K562 (cell line): Measurements from ENCODE around the gene CSTB. TPM values are rescaled to one million over a fixed set of nuclear protein-coding genes. Genes with fewer than 3 reads are reported as not detected.

ENCODE experiments used
- ARID2 ChIP-seq: fragments of 450-650 bp; IDR thresholded peaks from 2 replicates; pipeline ENCODE4 v1.6.1; 2017; ENCODE audit warnings: antibody characterized with exemption, mild to moderate bottlenecking
- ATF7 ChIP-seq: fragments of 450-650 bp; IDR thresholded peaks from 2 replicates; pipeline ENCODE4 v1.7.1; 2014; ENCODE audit warnings: mild to moderate bottlenecking, moderate library complexity
- CBX8 ChIP-seq: fragments of 200-600 bp; sonication (generic); IDR thresholded peaks from 2 replicates; pipeline ENCODE4 v1.6.1; 2012; ENCODE audit warnings: borderline replicate concordance, mixed run types, low read depth, mild to moderate bottlenecking, moderate library complexity, mixed read lengths, low read length, control low read depth, inconsistent platforms; ENCODE audit not compliant: poor library complexity, severe bottlenecking; ENCODE audit errors: extremely low read depth
- CREB1 ChIP-seq, 2 experiments: sonication (generic) in 1 of 2; formaldehyde crosslinking in 1 of 2; IDR thresholded peaks; 2 replicates each; pipeline versions ENCODE4 v1.6.1 to v1.8.0; 2012 to 2022; ENCODE audit warnings: inconsistent platforms in 1 of 2, mild to moderate bottlenecking in 1 of 2, missing genetic modification reagents in 1 of 2, moderate library complexity in 1 of 2
- DEAF1 ChIP-seq: fragments of 450-650 bp; formaldehyde crosslinking; IDR thresholded peaks from 2 replicates; pipeline ENCODE4 v1.4.0; 2020; ENCODE audit warnings: mild to moderate bottlenecking, moderate library complexity
- GTF2B ChIP-seq: IDR thresholded peaks from 2 replicates; pipeline ENCODE4 v1.6.1; 2011; ENCODE audit not compliant: insufficient read length; ENCODE audit errors: extremely low read depth
- HDAC8 ChIP-seq: fragments of 450-650 bp; IDR thresholded peaks from 2 replicates; pipeline ENCODE4 v1.6.1; 2016; ENCODE audit warnings: mild to moderate bottlenecking, missing genetic modification characterization, moderate library complexity, missing compliant biosample characterization
- IFI16 ChIP-seq: fragments of 250-450 bp; sonication (Bioruptor Pico); IDR thresholded peaks from 2 replicates; pipeline ENCODE4 v2.1.2; 2022; ENCODE audit warnings: mild to moderate bottlenecking, inconsistent platforms
- ILF3 ChIP-seq: fragments of 450-650 bp; IDR thresholded peaks from 2 replicates; pipeline ENCODE4 v1.6.1; 2018; ENCODE audit warnings: antibody characterized with exemption, mild to moderate bottlenecking, moderate library complexity, borderline replicate concordance
- IRF1 ChIP-seq: sonication (generic); formaldehyde crosslinking; IDR thresholded peaks from 2 replicates; pipeline ENCODE4 v1.8.0; 2022; ENCODE audit warnings: missing genetic modification reagents, mild to moderate bottlenecking, borderline replicate concordance
- KAT8 ChIP-seq: fragments of 450-650 bp; IDR thresholded peaks from 2 replicates; pipeline ENCODE4 v1.6.1; 2016; ENCODE audit warnings: low read depth, mild to moderate bottlenecking
- MAFF ChIP-seq: IDR thresholded peaks from 2 replicates; pipeline ENCODE4 v1.6.1; 2012; ENCODE audit warnings: low read length, improper control_type of control experiment
- MBD2 ChIP-seq: sonication (generic); IDR thresholded peaks from 2 replicates; pipeline ENCODE4 v1.6.1; 2016; ENCODE audit warnings: low read depth, borderline replicate concordance
- NFIC ChIP-seq: fragments of 450-650 bp; IDR thresholded peaks from 2 replicates; pipeline ENCODE4 v1.6.1; 2017; ENCODE audit warnings: mild to moderate bottlenecking, inconsistent platforms
- POLR3A ChIP-seq: IDR thresholded peaks from 2 replicates; pipeline ENCODE4 v1.6.1; 2011; ENCODE audit warnings: borderline replicate concordance, mild to moderate bottlenecking, moderate library complexity; ENCODE audit not compliant: insufficient read length, insufficient read depth; ENCODE audit errors: extremely low read depth
- SETDB1 ChIP-seq: IDR thresholded peaks from one replicate; pipeline ENCODE4 v1.6.1; 2012; ENCODE audit warnings: low read length, control low read depth, inconsistent platforms
- SUPT5H ChIP-seq: fragments of 450-650 bp; IDR thresholded peaks from 2 replicates; pipeline ENCODE4 v1.6.1; 2016
- TCF3 ChIP-seq: sonication (generic); formaldehyde crosslinking; IDR thresholded peaks from 2 replicates; pipeline ENCODE4 v1.4.0; 2020; ENCODE audit warnings: mild to moderate bottlenecking, missing genetic modification reagents
- ZBTB43 ChIP-seq: sonication (generic); formaldehyde crosslinking; IDR thresholded peaks from 2 replicates; pipeline ENCODE4 v1.8.0; 2023; ENCODE audit warnings: mild to moderate bottlenecking, missing genetic modification reagents
- ZC3H11A ChIP-seq: IDR thresholded peaks from 2 replicates; pipeline ENCODE4 v1.6.1; 2012; ENCODE audit warnings: low read depth, low read length, improper control_type of control experiment
- ZNF146 ChIP-seq: IDR thresholded peaks from one replicate; pipeline ENCODE4 v1.6.1; 2018; ENCODE audit warnings: missing compliant biosample characterization; ENCODE audit not compliant: unreplicated experiment
- ZNF232 ChIP-seq: sonication (generic); formaldehyde crosslinking; IDR thresholded peaks from 2 replicates; pipeline ENCODE4 v1.8.0; 2022; ENCODE audit warnings: mild to moderate bottlenecking, missing genetic modification reagents
- ZNF316 ChIP-seq: fragments of 450-650 bp; IDR thresholded peaks from 2 replicates; pipeline ENCODE4 v1.6.1; 2016
- ZNF583 ChIP-seq: fragments of 250-450 bp; sonication (Bioruptor Pico); IDR thresholded peaks from 2 replicates; pipeline ENCODE4 v1.4.0; 2020
- ZNF707 ChIP-seq: fragments of 250-450 bp; sonication (Bioruptor Pico); conservative IDR thresholded peaks from 2 replicates; pipeline ENCODE4 v1.8.0; 2022; ENCODE audit warnings: inconsistent platforms, mild to moderate bottlenecking, moderate library complexity
- ZNF830 ChIP-seq: fragments of 250-450 bp; sonication (Bioruptor Pico); IDR thresholded peaks from 2 replicates; pipeline ENCODE4 v1.5.0; 2021; ENCODE audit warnings: mild to moderate bottlenecking
- polyA plus RNA-seq, 8 experiments: library from polyadenylated mRNA; depleted of rRNA in 4 of 8; stranded (reverse) in 5 of 8; unstranded in 3 of 8; fragments of >200 nt; fragmentation: Nextera tagmentation in 2 of 8; fragmentation: Illumina TruSeq in 1 of 8; extraction: Ambion mirVana in 2 of 8; extraction: Trizol in 1 of 8; gene quantifications; 2 replicates each; pipeline versions ENCODE4 v1.2.1 to v1.2.3, GENCODE V29; 2011 to 2014; ENCODE audit warnings: inconsistent platforms in 1 of 8, missing spikeins in 1 of 8
- total RNA-seq, 7 experiments: library from RNA; depleted of rRNA in 6 of 7; stranded (reverse); fragments of >200 nt in 6 of 7; fragmentation: Illumina TruSeq in 2 of 7; extraction: Trizol in 2 of 7; gene quantifications; 2 replicates each; pipeline versions ENCODE4 v1.2.1 to v1.2.3, GENCODE V29; 2011 to 2021; ENCODE audit warnings: low replicate concordance in 1 of 7

Gene CSTB
- total and polyA plus RNA-seq, 9 of the 15 experiments (the other 6 are each of a cell fraction or from before 2014, with no cell fraction given): 12.4 to 65.0 (median 31.7) TPM

GRCh38 chr21:43789276-43790009 is 13.3 kb upstream of the CSTB start, which contains the start of gene RRP1 (continued):
- TF ChIP-seq IRF1 (no peak), ZNF316 (no peak), ZNF146 (CRISPR knock-in tag) (no peak), IFI16 (CRISPR knock-in tag) (no peak), ARID2 (no peak), ZNF232 (CRISPR knock-in tag) (no peak), KAT8 (no peak), MAFF (no peak), POLR3A (no peak), NFIC (peak; percentile 59), GTF2B (no peak), ZNF583 (CRISPR knock-in tag) (peak; percentile 55; the same call in 1 of the 2 replicates), SUPT5H (peak; percentile 88), ATF7 (peak; percentile 96), SETDB1 (no peak), ILF3 (peak; percentile 22; the same call in 1 of the 2 replicates), HDAC8 (tag) (no peak), ZBTB43 (CRISPR knock-in tag) (no peak), ZNF707 (CRISPR knock-in tag) (no peak), ZC3H11A (no peak), CREB1 (IDR thresholded peaks at IDR 0.05) (peak; percentile 99), CREB1 (CRISPR knock-in tag; IDR thresholded peaks at IDR 0.05) (peak; percentile 99), ZNF830 (CRISPR knock-in tag) (no peak), MBD2 (no peak; the same call in 1 of the 2 replicates), DEAF1 (CRISPR knock-in tag) (no peak), CBX8 (no peak), TCF3 (peak; percentile 61)
